HG03108 (cell line): Measurements from ENCODE around the gene EPHB1.

ENCODE experiments used
- ATAC-seq: cut with Tn5 transposase; IDR thresholded peaks from one replicate; pipeline ENCODE4 v1.9.1; 2021; ENCODE audit warnings: moderate library complexity; ENCODE audit not compliant: unreplicated experiment

EPHB1 gene

DNA sequence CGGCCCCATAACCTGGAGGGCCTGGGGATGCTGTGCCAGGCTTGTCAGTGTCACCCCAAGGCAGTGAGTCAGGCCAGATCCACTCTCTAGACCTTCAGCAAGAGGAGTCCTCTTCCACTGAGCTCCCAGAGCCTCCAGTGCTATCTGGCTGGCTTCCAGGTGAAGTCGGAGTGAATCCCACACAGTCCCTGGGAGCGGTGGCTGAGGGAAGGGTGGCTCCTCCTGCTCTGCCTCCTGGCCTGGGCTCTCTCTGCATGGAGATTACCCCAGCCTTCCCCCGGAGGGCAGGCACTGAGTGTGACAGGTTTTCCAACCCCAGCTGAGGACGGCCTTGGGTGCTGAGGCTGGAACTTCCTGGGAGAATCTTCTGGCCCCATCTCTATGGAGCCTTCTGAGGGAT is 82.7 kb downstream of the EPHB1 start:
- ATAC-seq = no peak

DNA sequence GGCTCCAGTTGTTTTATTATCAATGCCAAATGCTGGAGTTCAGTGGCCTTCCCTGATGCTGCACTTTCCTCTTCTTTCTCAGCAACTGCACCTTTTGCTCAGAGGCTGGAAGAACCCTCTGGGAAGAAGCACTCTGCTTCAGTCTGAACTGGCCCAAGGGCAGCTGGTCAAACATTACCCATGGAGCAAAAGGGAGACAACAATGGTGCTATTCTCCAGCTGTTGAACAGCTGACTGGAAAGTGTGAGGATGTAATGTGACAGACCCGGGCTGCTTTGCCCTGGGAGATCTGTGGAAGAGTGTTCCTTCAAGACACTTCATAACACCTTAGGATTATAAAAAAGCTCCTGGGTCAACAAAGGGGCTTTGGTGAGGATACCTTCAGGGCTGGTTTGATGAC is 84.9 kb downstream of the EPHB1 start:
- ATAC-seq = no peak

DNA sequence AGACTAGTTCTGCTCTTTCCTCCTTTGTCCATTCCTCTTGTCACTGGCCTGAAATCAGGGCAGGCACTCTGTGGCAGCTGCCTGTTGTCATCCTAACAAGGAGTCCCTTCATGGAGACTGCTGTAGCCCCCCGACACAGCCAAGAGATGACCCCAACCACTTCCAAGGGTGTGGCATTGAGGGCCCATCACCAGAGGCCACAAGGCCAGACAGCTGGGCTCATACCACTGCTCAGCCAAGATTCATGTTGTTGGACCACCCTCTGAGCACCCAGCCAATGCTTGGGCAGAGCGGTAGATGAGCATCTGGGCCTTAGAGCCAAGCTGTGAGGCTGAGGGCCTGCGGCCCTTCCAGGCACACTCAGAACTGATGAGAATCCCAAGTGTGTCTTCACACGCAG is 85.4 kb downstream of the EPHB1 start:
- no peak for ATAC-seq

DNA sequence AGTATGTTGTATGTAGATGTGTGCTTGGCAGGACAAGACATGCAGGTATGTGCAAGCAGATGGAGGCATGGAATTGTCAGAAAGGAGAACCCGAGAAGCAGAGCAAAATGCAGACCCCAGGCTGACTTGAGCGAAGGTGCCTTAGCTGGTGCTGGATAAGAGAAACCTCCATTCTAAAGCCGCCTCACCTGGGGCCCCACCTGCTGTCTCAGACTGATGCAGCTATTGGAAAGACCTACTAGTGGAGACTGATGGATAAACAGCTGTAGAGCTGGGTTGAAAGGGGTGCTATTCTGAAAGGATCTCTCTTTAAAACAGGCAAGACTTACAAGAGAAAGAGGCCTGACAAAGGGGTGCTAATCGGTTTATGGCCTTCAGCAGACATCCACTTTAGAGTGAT is 86.2 kb downstream of the EPHB1 start:
- ATAC-seq = no peak

DNA sequence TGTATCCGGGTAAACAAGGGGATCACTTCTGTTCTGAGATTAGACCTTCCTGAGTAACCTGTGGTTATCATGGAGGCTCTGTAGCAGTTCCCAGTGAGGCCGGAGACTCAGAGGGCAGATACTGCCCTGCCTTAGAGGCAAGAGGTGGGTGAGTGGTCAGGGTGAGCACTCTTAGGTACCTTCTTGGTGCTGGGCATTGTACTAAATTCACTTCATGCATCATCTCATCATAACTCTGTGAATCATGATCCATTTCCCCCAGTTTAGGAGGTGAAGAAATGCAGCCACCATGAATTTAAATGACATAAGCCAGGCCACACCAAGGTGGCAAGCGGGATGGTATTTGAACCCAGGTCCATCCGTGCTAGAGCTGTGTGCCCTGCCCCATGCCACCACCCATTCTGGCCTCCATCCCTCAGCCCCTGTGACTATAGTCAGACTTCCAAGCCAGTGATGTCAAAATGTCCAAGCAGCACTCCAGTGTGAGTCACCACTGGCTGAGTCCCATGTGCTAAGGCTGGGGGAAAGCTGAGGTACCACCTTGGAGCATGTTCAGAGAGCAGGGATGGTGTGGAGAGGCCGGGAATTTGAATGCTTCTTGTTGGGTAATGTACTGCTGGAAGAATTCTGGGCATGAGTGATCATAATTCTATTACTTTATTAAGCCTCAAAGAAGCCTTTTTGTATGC is 88.8 kb downstream of the EPHB1 start:
- no peak for ATAC-seq

DNA sequence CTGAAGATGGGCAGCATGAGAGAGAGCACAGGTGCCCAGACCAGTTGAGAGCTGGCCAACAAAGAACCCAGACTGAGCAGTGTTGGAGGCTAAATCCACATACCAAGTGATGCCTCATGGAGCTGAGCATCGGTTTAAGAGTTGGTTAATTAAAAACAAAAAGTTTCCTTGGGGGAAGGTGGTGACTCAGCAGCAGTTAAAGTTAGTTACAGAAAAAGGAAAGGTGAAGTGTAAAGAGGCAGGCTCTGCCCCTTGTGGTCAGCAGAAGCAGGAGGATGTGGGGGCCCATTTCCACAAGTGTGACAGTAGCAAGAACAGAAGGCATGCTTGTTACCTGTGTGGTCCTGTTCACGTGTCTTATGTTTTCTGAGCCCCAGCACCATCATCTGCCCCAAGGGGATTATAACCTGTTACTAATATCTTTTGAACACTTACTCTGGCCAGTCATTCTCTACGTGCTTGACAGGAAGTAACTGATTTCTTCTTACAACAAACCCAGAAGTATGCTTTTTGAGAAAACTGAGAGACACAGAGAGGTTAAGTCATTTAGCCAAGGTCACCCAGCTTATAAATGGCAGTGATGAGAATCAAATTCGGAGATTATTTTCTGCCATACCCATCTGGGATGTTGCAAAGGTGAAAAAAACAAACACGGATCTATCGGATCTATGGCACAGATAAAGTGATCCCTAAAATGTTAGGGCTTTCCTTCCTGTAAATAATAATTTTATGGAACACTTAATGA is 91.0 kb downstream of the EPHB1 start:
- ATAC-seq = peak; percentile 91

DNA sequence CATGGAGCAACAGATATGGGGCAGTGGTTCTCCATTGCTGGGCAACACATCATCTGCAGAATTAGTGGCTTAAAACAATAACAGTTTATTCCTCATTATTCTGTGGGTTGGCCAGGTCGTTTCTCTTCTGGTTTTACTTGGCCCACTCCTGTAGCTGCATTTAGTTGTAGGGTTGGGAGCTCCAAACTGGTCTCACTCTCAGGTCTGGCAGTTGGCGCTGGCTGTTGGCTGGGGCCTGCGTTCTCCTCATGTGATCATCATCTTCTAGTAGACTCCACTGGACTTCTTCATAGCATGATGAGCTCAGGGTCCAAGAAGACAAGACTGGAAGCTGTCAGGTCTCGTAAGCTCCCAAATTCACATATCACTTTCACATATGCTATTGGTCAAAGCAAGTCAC is 91.9 kb downstream of the EPHB1 start:
- ATAC-seq = no peak

DNA sequence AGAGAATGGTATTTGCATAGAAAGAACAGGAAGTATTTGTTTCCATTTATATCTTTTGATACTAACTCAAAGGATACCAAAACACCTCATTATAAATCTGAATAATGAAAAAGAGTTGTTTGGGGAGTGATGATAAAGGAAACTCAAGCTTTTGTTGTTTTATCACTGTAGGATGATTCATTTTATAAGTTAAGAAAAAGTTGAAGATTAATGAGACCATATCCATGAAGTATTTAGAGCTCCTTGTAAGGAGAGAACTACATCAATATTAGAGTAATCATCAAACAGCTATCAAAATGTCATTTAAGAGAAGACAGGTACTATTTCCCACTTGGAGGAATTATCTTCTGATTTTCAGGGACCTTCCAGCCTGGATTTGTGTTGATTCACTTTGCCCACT is 92.5 kb downstream of the EPHB1 start:
- ATAC-seq = no peak

DNA sequence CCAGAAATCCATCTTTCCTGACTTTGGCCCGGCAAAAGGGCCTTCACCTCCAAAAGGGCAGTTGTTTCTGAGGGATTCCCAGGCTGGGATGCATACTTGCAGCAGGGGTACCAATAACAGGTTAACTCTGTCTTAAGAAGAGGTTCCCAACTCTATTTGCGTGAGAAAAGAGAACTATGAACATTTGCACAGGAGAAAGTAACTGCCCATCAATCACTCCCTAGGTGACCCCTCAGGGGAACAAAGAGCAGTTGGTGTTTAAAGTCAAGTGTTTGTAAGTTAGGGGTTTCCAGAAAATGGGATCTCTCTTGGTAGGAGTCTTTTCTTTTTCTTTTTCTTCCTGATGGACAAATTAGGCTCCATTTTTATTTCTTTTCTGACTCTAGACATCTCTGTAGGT is 97.3 kb downstream of the EPHB1 start:
- ATAC-seq = no peak

DNA sequence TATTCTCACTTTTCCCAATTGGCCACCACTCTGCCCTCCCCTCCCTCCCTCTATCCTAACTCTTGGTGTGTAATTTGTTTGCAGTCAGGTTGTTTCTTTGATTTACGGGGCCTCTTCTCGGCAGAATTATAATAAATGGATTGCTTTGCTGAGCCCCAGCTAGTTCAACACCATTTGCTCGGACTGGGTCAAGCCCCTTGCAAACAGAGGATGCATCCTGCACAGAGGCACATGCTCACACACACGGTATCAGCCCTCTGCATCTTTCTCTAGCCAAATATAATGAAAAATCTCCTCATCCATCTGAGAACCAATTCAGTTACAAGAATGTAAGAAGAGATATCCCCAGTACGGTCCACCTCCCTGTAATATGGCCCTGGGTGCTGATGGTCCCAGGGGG is 97.7 kb downstream of the EPHB1 start:
- ATAC-seq = no peak

DNA sequence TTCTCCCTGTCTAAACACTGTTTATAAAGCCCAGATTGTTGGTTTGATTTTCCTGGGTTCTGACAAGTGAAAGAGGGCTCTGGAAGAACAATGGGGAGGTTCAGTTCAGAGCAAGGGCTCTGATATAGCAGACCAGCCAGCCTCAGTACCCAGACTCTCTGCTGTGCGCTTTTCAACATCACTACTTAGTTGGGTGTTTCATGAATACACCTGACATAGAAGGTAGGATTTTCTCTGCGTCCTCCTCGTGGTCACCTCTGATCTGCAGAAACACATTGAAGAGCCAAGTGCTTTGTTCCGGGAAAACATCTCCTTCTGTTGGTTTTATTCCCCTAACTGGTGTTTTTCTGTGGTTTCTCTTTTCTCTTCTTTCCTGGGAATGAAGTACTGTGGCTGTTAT is 99.5 kb downstream of the EPHB1 start:
- ATAC-seq = no peak

DNA sequence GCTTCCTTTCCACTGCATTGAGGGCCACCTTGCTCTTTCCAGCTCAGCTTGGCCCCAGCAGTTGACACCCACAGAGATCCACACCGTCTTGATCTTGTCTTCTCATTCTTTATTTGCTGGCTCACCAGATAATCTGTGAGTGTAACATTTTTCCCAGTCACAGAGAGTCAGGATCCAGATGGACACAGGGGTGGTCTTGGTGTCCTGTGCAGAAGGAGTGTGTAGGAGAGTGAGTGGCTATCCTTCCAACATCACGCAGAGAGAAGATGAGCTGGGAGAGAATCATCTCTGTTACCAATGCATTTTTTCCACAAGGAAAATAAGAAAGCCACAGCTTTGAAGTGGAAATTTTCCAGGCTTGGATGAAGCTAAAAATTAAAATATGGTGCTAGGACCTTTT is 100.1 kb downstream of the EPHB1 start:
- ATAC-seq = no peak

DNA sequence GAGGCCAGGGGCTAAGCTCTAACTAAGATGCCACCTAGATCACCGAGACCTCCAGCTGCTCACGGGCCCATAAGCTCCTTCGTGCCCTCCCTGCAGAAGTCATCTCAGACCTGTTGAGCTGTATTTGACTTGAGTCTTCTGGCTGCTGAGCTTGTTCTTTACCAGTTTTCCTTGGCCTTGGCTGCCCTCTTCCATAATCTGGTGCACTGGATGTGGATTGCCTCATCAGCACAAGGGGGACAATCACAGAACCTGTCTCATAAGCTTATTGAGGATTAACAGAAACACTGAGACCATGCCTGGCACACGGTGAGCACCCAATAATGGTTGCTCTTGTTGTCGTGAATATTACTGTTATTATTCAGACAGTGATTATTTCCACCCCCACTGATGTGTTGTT is 101.1 kb downstream of the EPHB1 start:
- no peak for ATAC-seq

DNA sequence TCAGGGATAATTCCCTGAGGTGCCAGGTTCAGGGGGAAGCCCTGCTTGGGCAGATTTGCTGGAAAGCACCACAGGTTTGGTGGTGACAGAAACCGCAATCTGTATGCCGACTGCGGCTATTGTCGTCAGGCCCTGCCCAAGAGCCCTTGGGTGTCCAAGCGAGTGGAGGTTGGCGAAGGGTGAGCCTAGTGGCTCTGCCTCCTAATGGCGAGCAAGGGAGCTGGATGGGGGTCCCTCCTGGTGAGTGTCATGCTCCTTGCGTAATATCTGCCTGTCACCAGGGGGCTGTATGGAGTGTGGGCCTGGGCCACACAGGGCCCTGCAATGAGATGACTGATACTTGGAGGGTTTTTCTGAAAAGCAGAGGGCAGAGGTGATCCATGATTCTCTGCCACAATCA is 101.6 kb downstream of the EPHB1 start:
- no peak for ATAC-seq

DNA sequence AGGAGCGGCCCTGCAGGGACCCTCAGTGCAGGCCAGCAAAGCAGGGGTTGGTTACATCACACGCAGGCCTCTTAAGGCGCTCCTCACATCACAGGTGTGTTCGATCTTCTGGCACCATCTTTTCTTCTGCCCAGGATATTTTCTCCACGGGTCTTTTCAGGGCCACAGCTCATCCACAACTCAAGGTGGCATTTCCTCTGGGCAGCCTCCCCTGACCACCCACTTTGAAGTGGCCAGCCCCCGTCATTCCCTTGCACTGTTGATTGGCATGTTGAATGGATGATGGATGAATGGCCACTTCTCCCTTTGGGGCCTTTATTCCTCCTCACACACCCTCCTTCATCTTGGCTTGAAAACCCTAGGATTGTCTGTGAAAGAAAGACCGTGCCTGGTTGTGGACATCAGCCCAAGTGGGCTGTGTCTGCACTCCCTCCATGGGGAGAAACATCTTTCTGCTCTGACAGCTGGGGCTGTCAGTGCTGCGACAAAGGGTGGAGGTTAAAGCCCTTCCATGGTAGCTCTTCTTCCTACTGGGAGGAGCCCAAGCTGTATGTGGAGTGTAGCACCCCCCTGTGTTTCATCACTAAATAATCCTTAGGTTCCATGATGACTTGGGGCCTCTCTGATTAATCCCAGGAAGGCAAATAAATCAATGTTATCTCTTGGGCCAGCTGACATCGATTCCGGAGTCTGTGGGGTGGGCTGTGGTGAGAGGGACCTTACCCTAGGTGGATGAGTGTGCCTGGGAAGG is 102.5 kb downstream of the EPHB1 start:
- ATAC-seq = no peak

DNA sequence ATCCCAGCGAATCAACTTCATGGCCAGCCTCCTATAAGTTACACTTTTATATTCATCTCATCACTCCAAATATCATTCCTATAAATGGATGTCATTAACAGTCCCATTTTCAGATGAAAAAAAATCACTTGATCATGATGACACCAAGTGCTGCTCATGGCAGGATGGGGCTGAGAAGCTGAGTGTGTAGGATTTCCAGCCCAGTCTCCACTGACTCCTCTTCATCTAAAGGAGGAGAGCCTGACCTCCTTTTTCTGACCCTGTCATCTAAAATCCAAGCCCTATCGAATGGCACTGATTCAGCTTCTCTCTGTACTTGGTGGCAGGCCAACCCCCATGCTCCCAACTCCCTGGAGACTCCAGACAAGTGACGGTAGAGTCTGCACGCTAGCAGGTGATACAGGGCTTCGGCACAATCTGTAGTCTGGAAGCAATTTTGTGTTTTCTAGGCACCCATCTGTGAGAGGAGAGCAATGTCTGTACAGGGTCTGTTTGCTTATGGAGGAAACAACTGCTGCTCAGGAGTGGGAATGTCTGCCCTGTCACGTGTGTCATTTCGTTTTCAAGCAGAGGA is 103.2 kb downstream of the EPHB1 start:
- no peak for ATAC-seq

DNA sequence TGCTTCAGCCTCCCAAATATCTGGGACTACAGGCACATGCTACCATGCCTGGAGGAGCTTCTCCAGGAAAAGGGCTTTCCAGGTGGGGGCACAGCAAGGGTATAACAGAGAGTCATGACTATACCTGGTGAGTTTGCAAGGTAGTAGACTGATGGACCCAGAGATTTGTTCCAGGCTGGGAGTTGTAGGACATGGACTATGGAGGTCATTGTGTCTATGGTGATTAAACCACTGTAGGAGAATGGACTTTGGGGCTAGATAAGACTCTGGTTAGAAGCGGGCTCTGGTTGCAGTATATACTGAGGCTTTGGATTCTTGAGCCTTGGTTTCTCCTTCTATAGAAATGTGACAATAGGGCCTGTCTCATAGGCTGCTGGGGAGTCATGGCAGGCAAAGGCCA is 104.7 kb downstream of the EPHB1 start:
- ATAC-seq = no peak

DNA sequence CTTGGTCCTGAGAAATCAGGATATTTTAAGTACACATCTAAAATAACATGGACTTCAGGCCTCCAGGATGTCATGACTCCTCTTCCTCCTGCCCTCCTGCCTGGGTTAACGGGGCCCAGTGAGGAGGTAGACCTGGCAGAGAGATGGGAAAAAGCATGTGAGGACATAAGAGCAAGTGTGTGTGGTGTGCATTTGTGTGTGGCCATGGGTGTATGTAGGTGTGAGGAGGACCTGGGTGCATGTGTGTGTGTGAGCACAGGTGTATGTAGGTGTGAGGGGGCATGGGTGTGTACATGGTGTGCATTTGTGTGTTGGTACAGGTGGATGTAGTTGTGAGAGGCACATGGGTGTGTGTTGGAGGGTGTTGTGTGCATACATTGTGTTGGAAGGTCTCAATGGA is 105.4 kb downstream of the EPHB1 start:
- ATAC-seq = no peak

DNA sequence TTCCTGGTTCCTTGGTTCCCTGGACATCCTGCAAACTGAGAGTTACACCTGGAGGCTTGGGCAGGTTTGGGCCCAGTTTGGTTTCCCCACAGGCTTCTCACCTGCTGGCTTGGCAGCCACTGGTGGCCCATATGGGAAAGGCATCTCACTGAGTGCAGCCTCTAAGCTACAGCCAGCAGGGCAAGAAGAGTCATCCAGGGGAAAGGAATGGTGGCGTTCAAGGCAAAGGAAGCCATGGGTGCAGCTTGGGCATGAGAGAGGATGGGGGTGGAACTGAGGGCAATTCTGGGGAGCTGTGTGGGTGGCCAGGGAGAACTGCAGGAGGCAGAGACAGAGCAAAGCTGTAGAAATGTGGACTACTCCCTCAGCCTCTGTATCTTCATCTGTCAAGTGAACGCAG is 106.4 kb downstream of the EPHB1 start:
- no peak for ATAC-seq

DNA sequence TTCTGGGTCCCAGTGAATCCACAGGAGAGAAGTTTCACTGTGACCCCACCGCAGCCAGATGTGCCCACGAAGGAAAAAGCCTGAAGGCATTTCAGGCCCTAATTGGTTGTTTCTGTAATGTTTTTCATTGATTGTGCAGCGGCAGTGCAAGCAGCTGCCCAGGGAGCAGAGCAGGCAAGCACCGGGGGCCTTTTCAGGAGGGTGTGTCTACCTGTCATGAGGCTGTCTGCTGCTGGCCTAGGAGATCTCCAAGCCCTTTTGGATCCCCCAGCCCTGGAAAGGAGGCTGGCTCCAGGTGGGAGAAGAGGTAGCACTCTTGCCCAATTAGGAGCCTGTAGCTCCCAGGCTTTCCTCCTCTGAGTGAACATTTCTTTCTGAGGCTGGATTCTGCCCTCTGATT is 108.8 kb downstream of the EPHB1 start:
- ATAC-seq = peak; percentile 19

DNA sequence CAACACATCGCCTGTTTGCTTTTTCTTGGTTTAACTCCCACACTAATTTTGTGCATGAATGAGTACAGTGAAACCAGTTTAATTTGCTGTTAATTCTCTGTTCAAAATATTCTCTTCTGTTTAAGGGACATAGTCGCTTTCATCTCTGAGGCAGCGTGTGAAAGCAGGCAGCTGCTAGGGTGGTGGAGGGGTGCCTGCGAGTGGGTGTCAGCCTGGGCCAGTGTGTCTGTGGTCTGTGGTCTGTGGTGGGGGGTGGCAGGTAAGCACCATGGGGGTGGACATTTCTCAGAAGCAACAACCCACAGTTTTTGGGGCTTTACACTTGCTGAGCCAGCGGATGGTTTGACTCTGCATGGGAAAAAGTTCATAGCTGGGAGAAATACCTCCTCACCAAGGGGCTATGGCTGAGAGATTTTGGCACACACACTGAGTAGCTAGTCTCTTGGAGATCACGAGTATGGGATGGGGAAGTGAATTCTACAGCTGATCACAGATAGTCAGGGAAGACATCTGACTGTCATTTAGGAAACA is 109.2 kb downstream of the EPHB1 start:
- ATAC-seq = peak; percentile 79
